Amniotic stem cell (primary cell): ENCODE data around the gene RAB40C.

Experiments used
- DNase-seq: peaks from one replicate; lab custom pipeline; 2025; lab: John Stamatoyannopoulos, UW

RAB40C gene

DNA sequence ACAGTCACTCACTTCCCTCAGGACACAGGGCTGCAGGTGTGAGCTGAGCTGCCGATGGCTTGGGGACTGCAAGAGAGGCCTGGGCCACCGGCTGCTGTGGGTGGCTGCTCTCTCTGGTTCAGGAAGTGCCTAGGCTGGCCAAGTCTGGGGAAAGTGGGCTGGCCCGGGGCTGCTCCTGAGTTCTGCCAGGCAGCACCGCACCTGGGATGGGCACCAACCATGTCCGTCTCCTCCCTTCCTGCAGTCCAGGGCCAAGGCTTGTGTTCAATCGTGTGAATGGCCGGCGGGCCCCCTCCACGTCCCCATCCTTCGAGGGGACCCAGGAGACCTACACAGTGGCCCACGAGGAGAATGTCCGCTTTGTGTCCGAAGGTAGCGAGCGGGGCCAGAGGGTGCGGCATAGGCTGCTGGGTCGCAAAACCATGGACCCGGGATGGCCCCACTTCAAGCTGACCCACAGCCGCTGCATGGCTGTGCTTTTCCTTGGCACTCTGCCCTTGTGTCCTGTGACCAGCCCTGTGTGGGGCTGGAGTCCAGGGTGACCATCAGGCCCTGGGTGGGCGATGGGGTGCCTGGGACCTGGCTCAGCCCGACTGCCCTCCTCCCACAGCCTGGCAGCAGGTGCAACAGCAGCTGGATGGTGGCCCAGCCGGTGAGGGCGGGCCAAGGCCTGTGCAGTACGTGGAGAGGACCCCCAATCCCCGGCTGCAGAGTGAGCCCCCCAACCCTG, 57.5 kb downstream of the RAB40C start:
- DNase-seq: no peak

DNA sequence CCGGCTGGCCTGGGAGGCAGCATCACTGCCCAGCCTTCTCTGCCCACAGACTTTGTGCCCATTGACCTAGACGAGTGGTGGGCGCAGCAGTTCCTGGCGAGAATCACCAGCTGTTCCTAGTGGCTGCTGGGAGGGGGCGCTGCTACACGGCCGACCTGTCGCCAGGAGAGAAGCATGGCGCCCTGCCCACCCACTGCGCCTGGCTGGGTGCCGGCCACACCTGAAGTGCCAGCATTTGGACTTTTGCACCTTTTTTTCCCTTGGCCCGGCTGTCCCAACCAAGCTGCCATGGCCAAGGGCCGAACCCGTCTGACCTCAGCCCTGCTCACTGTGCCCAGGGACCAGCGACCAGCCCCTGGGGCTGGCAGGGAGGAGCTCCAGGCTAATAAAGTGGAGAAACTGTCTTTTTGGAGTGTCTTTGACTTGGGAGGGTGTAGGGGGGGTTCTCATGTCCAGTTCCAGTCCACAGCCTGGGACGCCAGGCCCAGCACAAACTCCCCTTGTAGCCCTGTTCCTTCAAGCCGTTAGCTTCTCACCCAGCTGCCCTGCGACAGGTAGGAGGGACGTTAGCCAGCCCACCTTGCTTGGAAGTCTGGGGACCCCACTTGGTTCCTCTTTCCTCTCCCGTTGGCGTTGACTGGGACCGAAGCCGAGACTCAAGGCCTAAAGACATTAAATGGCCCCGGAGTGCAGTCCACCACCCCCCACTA, 58.4 kb downstream of the RAB40C start:
- no peak for DNase-seq

DNA sequence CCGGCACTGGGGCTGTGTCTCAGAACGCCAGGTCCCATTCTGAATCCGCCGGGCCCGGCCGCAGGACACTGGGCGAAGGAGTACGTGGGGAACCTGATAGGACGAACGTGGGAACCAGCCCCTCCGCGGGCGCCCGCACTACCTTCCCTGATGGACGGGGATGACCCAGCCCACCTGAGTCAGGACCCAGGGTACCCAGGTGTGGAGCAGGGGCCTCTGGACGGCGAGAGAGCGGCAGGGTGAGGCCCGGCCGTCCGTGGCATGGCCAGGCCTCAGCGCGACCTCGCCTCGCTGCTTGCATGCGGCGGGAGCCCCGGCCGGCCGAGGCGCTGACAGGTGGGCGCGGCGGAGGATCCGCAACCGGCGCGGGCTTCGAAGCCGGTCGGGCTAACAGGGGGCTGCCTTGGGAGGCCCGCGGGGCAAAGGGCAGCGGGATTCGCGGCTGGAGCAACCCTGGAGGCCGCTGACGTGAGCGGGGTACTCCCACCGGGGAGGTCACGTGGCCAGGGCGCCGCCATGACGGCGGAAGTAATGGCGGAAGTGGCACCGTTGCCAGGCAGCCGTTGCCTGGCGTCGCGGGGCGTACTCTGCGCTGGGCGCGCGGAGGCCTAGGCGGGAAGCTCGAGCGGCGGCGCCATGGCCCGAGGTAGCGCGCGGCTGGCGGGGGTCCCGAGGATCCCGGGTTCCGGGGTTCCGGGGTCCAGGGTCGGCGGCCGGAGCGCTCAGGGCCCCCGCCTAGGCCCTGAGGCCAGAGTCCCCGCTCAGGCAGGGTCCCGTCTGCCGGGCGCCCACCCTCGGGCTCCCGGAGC, 59.1 kb downstream of the RAB40C start, which contains the start of gene WDR90:
TSS of gene WDR90 (plus strand) at position 585 of the 809 bp plus-strand sequence. CDS start at position 637, 52 bp downstream.
- peak; percentile 67 for DNase-seq

DNA sequence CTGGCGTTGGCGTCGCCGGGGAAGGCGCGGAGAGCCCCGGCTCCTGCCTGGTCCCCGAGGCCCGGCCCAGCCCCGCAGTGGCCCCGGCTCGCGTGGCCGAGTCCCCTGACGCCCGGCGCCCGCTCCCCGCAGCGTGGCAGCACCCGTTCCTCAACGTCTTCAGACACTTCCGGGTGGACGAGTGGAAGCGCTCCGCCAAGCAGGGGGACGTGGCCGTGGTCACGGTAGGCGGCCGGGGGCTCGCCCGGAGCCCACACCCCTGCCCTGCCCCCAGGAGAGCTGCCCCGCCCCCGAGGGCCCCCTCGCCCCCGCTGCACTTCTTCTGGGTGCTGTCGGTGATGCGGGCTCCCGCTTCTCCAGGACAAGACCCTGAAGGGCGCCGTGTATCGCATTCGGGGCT, 59.8 kb downstream of the RAB40C start:
- no peak for DNase-seq

DNA sequence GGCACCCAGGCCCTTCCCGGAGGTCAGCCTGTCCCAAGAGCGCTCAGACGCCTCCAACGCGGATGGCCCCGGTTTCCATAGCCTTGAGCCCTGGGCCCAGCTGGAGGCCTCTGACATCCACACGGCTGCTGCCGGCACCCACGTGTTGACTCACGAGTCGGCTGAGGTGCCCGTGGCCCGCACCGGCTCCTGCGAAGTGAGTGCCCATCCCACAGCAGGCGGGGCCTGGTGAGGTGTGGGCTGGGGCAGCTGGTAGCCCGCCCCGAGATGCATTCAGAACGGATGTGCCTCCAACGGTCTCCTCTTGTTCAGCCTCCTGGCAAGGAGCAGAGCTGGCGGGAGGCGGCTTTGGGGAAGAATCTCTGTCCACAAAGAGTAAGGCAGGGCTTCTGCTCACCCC, 62.0 kb downstream of the RAB40C start:
- DNase-seq: no peak

DNA sequence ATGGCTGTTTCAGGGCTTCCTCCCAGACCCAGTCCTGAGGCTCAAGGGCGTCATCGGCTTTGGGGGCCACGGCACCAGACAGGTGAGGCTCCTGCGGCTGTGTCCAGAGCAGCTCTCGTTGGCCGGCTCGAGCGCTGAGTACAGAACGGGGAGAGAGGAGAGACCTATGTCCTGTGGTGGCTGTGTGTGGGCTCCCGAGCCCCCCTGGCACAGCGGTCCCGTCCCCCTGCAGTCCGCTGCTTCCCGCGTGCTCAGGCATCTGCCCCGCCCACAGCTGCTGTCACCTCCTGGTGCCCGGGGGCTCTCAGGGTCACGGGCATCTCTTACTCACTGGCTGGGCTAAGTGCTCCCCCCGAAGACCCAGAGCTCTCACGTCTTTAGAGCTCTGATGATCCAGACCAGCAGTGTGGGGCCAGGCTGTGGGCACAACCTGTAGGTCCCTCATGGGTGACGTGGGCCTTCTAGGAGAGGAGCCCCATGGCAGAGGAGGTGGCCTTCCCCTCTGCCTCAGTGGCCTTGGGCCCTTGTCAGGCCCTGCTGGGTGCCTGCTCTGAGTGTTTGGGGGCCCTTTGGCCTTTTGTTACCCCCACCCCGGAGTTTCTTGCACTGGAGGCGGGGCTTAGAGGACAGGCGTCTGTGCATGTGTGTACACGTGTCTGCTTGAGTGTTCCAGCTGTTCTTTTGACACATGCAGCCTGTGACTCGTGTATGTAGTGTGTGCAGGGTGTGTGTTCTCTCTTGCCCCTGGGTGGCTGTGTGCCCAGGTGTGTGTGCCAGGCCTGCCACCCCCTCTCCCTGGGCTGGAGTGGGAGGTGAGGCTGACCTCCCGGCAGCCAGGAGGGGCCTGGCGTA, 62.8 kb downstream of the RAB40C start:
- no peak for DNase-seq

DNA sequence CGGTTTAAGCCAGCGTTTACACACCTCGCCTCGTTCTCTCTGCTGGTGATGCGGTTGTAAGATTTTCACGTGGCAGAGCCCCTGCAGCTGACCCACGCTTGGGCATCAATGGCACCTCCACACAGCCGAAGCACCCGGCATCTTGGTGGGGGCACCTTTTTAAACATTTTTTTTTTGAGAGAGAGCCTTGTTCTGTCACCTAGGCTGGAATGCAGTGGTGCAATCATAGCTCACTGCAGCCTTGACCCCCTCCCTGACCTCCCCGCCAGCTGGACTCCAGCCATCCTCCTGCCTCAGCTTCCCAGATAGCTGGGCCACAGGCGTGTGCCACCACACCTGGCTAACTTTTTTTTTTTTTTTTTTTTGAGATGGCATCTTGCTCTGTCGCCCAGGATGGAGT, 64.2 kb downstream of the RAB40C start:
- no peak for DNase-seq

DNA sequence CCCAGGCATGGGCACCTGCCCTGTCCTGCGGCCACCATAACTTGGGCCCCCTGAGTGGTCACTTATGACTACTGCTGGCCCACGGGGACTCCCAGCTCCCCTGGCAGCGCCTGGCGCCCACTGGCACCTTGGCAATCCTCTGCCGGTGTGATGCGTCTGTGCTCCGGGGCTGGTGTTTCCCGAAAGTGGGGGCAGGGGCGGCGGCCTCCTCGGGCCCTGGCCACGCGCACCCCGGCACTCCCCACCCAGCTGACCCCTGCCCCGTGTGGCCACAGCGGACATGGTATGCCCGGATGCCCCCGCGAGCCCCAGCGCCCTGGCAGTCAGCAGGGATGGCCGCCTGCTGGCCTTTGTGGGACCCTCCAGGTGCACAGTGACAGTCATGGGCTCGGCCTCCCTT, 67.6 kb downstream of the RAB40C start:
- DNase-seq: no peak

DNA sequence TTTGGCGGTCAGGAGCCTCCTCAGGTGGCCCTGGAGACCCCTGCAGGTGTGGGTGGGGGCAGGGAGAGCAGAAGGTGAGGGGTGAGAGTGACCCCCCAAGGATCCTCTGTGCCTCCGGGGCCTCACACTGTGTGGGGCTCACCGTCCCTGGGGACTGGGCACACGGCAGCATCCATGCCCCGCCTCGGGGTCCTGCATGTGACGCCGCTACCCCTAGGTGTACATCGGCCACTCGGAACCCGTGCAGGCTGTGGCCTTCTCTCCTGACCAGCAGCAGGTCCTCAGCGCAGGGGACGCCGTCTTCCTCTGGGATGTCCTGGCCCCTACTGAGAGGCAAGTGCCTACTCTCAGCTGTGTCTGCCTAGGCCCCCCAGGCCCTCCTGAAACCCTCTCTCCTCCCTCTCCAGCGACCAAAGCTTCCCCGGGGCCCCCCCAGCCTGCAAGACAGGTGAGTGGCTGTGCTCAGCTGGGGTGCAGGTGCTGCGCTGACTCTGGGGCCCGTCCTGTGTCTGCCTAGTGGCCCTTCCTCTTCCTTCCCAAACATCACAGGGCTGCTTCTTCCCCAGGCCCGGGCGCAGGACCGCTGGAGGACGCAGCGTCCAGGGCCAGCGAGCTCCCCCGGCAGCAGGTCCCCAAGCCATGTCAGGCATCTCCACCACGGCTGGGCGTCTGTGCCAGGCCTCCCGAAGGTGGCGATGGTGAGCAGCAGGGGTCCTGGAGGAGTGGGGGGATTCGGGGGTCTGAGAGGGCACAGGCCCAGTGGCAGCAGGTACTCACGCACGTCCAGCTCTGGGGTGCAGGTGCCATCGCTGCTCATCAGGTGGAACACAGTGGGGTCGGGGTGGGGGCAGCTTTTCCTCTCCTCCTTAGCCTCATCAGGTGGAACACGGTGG, 69.1 kb downstream of the RAB40C start:
- DNase-seq: no peak

DNA sequence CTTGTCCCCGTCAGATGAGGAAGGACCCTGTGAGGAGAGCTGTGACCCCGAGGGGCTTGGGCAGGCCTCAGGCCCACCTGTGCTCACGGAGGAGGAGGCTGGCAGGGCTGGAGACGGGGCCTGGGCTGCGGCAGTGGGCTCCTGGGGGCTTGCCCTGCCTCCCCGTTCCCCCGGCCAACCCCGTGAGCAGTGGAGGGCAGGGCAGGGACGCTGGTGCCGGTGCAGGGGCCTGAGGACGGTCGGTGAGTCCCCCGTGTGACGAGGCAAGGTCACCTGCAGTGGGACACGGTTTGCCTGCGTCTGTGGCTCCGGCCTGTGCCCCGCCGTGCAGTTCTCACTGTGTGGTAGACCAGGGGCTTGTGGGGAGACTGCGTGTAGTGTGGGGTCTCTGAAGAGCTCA, 69.8 kb downstream of the RAB40C start:
- no peak for DNase-seq

DNA sequence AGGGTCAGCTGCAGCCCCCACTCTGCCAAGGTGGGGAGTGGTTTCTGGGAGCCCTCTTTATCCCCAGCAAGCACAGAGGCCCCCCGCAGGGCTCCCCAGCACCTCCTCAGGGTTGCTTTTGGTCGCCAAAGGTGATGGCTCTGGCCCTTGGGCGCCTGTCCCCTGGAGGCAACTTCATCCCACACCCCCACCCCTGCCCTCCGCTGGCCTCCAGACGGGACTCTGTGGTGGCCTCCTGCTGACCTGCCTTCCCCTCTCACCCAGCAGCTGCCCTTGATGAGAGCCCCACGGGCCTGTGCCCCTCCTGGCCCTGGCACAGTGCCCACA, 70.2 kb downstream of the RAB40C start:
- no peak for DNase-seq

DNA sequence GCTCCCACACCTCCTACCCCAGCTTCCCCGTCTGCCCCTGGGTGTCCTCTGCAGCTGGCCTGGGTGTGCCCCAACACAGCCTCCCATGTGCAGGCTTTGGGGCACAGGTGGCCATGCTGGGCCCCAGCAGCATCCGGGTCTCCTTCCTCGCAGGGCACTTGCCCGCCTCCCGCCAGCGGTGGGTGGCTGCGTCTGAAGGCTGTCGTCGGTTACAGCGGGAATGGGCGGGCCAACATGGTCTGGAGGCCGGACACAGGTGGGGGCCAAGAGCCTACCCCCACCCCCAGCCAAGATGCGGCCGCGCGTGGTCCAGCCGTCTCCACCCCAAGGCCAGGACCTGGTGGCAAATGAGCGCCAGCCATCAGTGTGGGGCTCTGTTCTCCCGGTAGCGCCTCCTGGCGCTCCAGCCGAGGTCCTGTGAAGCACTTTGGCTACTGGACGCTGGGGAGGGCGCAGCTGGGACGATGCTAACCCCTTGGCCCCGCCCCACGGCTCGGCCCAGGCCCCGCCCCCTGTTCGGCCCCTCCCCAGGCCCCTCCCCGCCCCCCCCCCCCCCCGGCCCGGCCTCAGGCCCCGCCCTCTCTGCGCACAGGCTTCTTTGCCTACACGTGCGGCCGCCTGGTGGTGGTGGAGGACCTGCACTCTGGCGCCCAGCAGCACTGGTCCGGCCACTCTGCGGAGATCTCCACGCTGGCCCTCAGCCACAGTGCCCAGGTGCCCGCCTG, 70.8 kb downstream of the RAB40C start:
- DNase-seq: no peak

DNA sequence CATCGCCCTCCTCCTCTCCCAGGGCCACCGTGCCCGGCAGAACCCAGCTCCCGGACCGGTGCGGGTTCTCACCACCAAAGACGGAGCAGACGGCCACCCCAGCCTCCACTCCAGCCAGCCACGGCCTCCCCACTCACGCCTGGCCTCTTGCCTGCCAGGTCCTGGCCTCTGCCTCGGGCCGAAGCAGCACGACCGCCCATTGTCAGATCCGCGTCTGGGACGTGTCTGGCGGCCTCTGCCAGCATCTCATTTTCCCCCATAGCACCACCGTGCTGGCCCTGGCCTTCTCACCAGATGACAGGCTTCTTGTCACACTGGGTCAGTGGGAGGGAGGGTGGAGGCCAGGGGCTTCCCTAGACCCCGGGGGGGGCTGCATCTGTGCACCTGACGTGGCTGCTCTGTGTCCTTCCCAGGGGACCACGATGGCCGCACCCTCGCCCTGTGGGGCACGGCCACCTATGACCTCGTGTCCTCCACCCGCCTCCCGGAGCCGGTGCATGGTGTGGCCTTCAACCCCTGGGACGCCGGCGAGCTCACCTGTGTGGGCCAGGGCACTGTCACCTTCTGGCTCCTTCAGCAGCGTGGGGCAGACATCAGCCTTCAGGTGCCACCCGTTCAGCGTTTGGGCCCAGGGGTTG, 71.4 kb downstream of the RAB40C start:
- DNase-seq: no peak

DNA sequence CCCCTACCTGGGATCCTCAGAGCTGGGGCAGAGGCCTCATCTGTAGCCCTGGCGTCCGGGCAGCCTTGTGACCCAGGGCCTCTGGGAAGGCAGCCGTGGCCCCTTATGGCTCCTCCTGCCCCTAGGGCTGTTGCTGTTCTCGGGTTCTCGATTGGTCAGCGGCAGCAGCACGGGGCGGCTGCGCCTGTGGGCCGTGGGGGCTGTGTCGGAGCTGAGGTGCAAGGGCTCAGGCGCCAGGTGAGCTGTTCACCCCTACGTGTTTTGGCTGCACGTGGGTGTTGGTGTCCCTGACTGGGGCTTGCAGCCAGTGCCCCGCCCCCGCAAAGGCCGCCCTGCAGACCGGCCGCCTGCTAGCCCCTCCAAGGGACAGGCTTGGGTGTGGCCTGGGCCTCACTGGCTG, 72.2 kb downstream of the RAB40C start:
- DNase-seq: no peak

DNA sequence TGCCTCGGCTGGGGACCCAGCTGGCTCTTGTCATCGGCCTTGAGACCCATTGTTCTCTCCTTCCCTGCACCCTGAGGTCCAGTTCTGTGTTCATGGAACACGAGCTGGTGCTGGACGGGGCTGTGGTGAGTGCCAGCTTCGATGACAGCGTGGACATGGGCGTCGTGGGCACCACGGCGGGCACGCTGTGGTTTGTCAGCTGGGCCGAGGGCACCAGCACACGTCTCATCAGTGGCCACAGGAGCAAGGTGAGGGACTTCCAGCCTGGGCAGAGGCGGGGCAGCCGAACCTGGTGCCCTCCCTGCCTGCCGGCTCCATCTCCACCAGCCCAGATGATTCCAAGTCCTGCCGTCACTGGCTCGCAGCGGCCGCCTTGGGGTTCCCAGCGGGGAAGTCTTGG, 72.7 kb downstream of the RAB40C start:
- no peak for DNase-seq

DNA sequence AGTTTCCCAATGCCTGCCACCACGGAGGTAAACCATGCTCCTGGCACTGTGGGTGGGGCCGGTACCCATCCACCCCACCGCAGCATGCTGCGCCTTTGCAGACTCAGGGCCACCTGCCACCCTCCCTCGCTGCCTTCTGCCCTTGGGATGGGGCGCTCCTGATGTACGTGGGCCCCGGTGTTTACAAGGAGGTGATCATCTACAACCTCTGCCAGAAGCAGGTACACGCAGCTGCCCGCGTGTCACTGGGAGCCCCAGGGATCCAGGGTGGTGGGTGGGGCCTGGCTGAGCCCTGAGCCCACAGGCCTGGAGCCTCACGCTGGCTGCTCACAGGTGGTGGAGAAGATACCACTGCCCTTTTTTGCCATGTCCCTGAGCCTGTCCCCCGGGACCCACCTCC, 76.7 kb downstream of the RAB40C start:
- no peak for DNase-seq

DNA sequence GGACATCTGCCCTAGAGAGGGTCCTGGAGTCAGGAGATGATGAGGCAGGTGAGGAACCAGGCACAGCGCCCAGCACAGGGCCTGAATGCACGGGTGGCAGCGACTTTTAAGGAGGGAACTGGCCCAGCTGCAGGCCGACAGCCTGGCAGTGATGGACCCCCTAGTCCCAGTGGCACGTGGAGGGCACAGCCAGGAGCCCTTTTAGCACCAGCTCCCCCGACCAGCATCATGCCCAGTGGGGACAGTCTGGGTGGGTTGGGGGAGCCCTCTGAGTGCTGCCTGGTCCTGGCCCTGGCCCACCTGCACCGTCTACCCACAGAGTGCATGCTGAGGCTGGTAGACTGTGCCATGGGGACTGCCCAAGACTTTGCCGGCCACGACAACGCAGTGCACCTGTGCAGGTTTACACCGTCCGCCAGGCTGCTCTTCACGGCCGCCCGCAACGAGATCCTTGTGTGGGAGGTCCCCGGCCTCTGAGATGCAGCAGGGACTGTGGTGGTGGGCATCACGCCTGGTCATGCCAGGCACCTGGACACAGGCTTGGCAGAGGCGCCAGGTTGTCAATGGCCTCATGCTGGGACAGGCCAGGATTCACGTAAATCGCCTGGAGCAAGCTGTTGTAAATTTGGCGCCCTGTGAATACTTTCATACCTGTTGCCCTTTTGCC, 77.4 kb downstream of the RAB40C start:
- DNase-seq: no peak

DNA sequence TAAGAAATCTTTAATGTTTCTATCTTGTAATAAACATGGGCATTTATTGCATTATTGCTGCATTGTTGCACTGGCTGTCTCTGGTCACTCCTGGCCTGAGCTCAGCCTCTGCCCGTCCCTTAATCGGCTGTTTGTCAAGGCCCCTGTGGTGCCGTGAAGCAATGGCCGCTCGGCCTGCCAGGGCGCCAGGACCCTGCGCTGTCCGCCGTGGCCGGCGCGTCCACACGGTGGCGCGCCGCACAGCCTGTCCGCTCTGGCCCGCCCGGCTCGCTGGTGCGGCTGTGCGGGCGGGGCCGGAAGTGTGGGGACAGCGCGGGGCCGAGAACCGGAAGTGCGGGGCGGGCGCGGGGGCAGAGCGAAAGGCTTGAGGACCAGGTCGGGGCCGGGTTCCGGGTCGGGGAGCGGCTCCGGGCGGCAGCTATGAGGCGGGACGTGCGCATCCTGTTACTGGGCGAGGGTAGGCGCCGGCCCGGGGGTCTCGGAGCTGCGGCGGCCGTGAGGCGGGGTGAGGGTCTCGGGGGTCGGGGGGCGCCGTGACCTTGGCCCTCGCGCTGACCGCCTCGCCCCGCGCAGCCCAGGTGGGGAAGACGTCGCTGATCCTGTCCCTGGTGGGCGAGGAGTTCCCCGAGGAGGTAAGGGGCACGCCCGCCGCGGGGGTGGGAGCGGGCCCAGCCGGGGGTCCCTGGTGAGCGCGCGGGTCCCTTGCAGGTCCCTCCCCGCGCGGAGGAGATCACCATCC, 78.1 kb downstream of the RAB40C start, which contains the start of gene RHOT2:
TSS of gene RHOT2 (plus strand) at position 353 of the 739 bp plus-strand sequence. CDS start at position 421, 68 bp downstream.
- DNase-seq: peak; percentile 79
